HepG2 (cell line): ENCODE results near the gene KMT2B.

ENCODE experiments used
- FOXA3 ChIP-seq: IDR thresholded peaks from 2 replicates; pipeline ENCODE4 v1.6.1; 2016; ENCODE audit warnings: missing genetic modification reagents, missing compliant biosample characterization
- ZBTB8A ChIP-seq: sonication (generic); formaldehyde crosslinking; IDR thresholded peaks from 2 replicates; pipeline ENCODE4 v1.4.0; 2020; ENCODE audit warnings: mild to moderate bottlenecking, low read depth, missing genetic modification reagents, borderline replicate concordance
- ZFX ChIP-seq: sonication (generic); formaldehyde crosslinking; IDR thresholded peaks from 2 replicates; pipeline ENCODE4 v1.4.0; 2020; ENCODE audit warnings: mild to moderate bottlenecking, low read depth, missing genetic modification reagents, moderate library complexity
- ZNF746 ChIP-seq: sonication (generic); formaldehyde crosslinking; IDR thresholded peaks from 2 replicates; pipeline ENCODE4 v1.8.0; 2022; ENCODE audit warnings: mild to moderate bottlenecking, missing genetic modification reagents
- TF ChIP-seq, protein P1 (sequence below): sonication (generic); formaldehyde crosslinking; IDR thresholded peaks from 2 replicates; pipeline ENCODE4 v1.4.0; 2020; ENCODE audit warnings: missing genetic modification reagents

DNA sequence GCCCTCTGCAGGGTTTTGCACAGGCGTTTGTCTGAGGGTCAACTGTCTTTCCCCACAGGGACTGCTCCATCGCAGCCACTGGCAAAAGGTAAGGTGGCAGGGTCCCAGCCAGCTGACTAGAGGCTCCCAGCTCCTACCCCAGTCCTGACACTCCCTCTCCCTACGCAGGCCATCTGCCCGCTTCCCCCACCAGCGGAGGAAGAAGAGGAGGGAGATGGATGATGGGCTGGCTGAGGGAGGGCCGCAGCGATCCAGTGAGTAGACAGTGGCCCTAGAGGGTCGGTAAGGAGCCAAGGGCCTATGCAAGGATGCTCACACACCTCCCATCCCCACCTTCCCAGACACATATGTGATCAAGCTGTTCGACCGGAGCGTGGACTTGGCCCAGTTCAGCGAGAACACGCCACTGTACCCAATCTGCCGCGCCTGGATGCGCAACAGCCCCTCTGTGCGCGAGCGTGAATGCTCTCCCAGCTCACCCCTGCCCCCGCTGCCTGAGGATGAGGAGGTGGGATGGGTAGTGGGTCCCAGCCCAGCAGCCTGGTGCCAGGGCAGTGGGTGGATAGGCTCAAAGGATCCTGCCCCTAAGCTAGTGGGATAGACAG is 35.0 kb downstream of the KMT2B start:
- no peak for TF ChIP-seq ZBTB8A (CRISPR knock-in tag)
- TF ChIP-seq, protein P1, sequence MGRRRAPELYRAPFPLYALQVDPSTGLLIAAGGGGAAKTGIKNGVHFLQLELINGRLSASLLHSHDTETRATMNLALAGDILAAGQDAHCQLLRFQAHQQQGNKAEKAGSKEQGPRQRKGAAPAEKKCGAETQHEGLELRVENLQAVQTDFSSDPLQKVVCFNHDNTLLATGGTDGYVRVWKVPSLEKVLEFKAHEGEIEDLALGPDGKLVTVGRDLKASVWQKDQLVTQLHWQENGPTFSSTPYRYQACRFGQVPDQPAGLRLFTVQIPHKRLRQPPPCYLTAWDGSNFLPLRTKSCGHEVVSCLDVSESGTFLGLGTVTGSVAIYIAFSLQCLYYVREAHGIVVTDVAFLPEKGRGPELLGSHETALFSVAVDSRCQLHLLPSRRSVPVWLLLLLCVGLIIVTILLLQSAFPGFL (CRISPR knock-in tag): no peak
- TF ChIP-seq ZFX (CRISPR knock-in tag): no peak
- no peak for TF ChIP-seq FOXA3 (CRISPR knock-in tag)
- TF ChIP-seq ZNF746 (CRISPR knock-in tag): no peak
